Small intestine (tissue), 7 donors: Measurements from ENCODE around the gene MED12L. TPM values are rescaled to one million over a fixed set of nuclear protein-coding genes. Genes with fewer than 3 reads are reported as not detected.

Source experiments
- DNase-seq, 2 donors: peaks; one replicate each; pipeline versions ENCODE4 v3.0.0 to v3.0.0-alpha.2; 2013
- FAIRE-seq: peaks from 2 replicates; lab custom pipeline; 2012; peaks lifted over from hg19 to GRCh38; lab: Jason Lieb, UNC
- H3K27ac ChIP-seq, 3 donors: one replicate each; pipeline ENCODE4 v1.5.1; 2013; ENCODE audit warnings: low read length in 2 of 3, mild to moderate bottlenecking in 2 of 3, control low read depth in 1 of 3, inconsistent platforms in 1 of 3, low read depth in 1 of 3, moderate library complexity in 1 of 3
- H3K27me3 ChIP-seq, 3 donors: one replicate each; pipeline ENCODE4 v1.6.1; 2013; ENCODE audit warnings: low read length in 3 of 3, inconsistent platforms in 1 of 3; ENCODE audit not compliant: control insufficient read depth in 3 of 3, insufficient read depth in 3 of 3
- H3K36me3 ChIP-seq, 3 donors: one replicate each; pipeline ENCODE4 v1.6.1; 2013; ENCODE audit warnings: low read length in 3 of 3, inconsistent platforms in 1 of 3, low read depth in 1 of 3, mild to moderate bottlenecking in 1 of 3, moderate library complexity in 1 of 3; ENCODE audit not compliant: control insufficient read depth in 3 of 3, insufficient read depth in 2 of 3
- H3K4me1 ChIP-seq, 3 donors: one replicate each; pipeline ENCODE4 v1.6.1; 2013; ENCODE audit warnings: low read length in 2 of 3, inconsistent platforms in 1 of 3, low read depth in 1 of 3, mild to moderate bottlenecking in 1 of 3, moderate library complexity in 1 of 3; ENCODE audit not compliant: control insufficient read depth in 3 of 3, insufficient read depth in 2 of 3
- H3K4me3 ChIP-seq, 3 donors: one replicate each; pipeline ENCODE4 v1.5.1; 2013; ENCODE audit warnings: low read length in 3 of 3, control low read depth in 1 of 3, inconsistent platforms in 1 of 3, low read depth in 1 of 3, mild to moderate bottlenecking in 1 of 3, moderate library complexity in 1 of 3
- H3K9me3 ChIP-seq, 2 donors: one replicate each; pipeline ENCODE4 v1.6.1; 2013; ENCODE audit warnings: low read depth in 1 of 2, low read length in 1 of 2; ENCODE audit not compliant: control insufficient read depth in 2 of 2, insufficient read depth in 1 of 2
- WGBS, 3 donors: extraction: QIAGEN DNeasy Blood & Tissue Kit; methylation state at CpG; one replicate each; pipeline ENCODE4 v1.1.7; 2013; 5-methylcytosine and 5-hydroxymethylcytosine counted together
- polyA plus RNA-seq, 4 donors: library from polyadenylated mRNA; stranded (reverse) in 3 of 4; unstranded in 1 of 4; fragments of 200-250 nt in 3 of 4; fragments of 120-200 nt in 1 of 4; gene quantifications; one replicate each; pipeline versions ENCODE4 v1.2.1 to v1.2.3, GENCODE V29; 2013
- donor health status: healthy with polysubstance abuse.
- donor health status: control.
- donor health status: control.
- donor health status: Bipolar disorder and iron deficiency.
- donor health status: healthy.

MED12L gene
- polyA plus RNA-seq, 4 donors = 0.16 to 2.4 (median 0.36) TPM

GRCh38 chr3:151117047-151117446 is 31.6 kb downstream of the MED12L start:
- FAIRE-seq = no peak
- Histone ChIP-seq H3K36me3 (no peaks in the 10 kb centered on the region), H3K27me3 (no peaks in the 10 kb centered on the region), H3K27ac (no peak overlapping the region), H3K4me1 (no peaks in the 10 kb centered on the region), H3K9me3 (no peaks in the 10 kb centered on the region), H3K4me3 (no peak overlapping the region)
- DNase-seq = no peak
- 80 to 89% (median 84%) methylated on average over 4 of the region's 4 CpGs for WGBS, 3 donors

GRCh38 chr3:151119188-151119587 is 33.7 kb downstream of the MED12L start:
- Histone ChIP-seq H3K4me3 (no peak overlapping the region), H3K4me1 (no peaks in the 10 kb centered on the region), H3K36me3 (no peaks in the 10 kb centered on the region), H3K27ac (no peak overlapping the region), H3K27me3 (no peaks in the 10 kb centered on the region), H3K9me3 (no peaks in the 10 kb centered on the region)
- WGBS, 3 donors = 72 to 91% (median 78%) methylated on average over 2 of the region's 2 CpGs
- DNase-seq (no peak), FAIRE-seq (no peak)

GRCh38 chr3:151120409-151120808 is 34.9 kb downstream of the MED12L start:
- H3K27ac ChIP-seq = no peak overlapping the region
- no peak for DNase-seq
- no peak for FAIRE-seq
- H3K4me1 ChIP-seq = no peaks in the 10 kb centered on the region
- no peak overlapping the region for H3K4me3 ChIP-seq
- no peaks in the 10 kb centered on the region for H3K36me3 ChIP-seq
- 80 to 92% (median 90%) methylated on average over 2 of the region's 2 CpGs for WGBS, 3 donors
- H3K27me3 ChIP-seq = no peaks in the 10 kb centered on the region
- no peaks in the 10 kb centered on the region for H3K9me3 ChIP-seq

- Histone ChIP-seq H3K27me3 (no peaks in the 10 kb centered on the region), H3K4me1 (no peaks in the 10 kb centered on the region), H3K4me3 (no peak overlapping the region), H3K9me3 (no peaks in the 10 kb centered on the region), H3K36me3 (no peaks in the 10 kb centered on the region), H3K27ac (no peak overlapping the region)
- FAIRE-seq (no peak), DNase-seq (no peak)
- 76 to 90% (median 87%) methylated on average over 2 of the region's 2 CpGs for WGBS, 3 donors
Observed at GRCh38 chr3:151121016-151121415, 35.6 kb downstream of the MED12L start.

- Histone ChIP-seq H3K4me1 (no peaks in the 10 kb centered on the region), H3K27ac (no peak overlapping the region), H3K4me3 (no peak overlapping the region), H3K27me3 (no peaks in the 10 kb centered on the region), H3K36me3 (no peaks in the 10 kb centered on the region), H3K9me3 (no peaks in the 10 kb centered on the region)
- DNase-seq (no peak), FAIRE-seq (no peak)
Observed at GRCh38 chr3:151123827-151124226, 38.4 kb downstream of the MED12L start.

GRCh38 chr3:151124476-151124875 is 39.0 kb downstream of the MED12L start:
- no peaks in the 10 kb centered on the region for H3K4me1 ChIP-seq
- no peaks in the 10 kb centered on the region for H3K27me3 ChIP-seq
- H3K36me3 ChIP-seq = no peaks in the 10 kb centered on the region
- FAIRE-seq = no peak
- no peak for DNase-seq
- 94 to 97% (median 97%) methylated on average over 4 of the region's 4 CpGs for WGBS, 3 donors
- no peaks in the 10 kb centered on the region for H3K9me3 ChIP-seq
- no peak overlapping the region for H3K4me3 ChIP-seq
- H3K27ac ChIP-seq = no peak overlapping the region

GRCh38 chr3:151130428-151130827 is 45.0 kb downstream of the MED12L start:
- no peak overlapping the region for H3K27ac ChIP-seq
- no peaks in the 10 kb centered on the region for H3K9me3 ChIP-seq
- no peaks in the 10 kb centered on the region for H3K4me1 ChIP-seq
- WGBS, 3 donors = 91 to 95% (median 94%) methylated on average over 8 of the region's 8 CpGs
- DNase-seq (no peak), FAIRE-seq (no peak)
- no peak overlapping the region for H3K4me3 ChIP-seq
- H3K27me3 ChIP-seq = no peaks in the 10 kb centered on the region
- H3K36me3 ChIP-seq = peaks cover 0 to 2% (median 0%) of the 10 kb centered on the region in 3 donors

- FAIRE-seq (no peak), DNase-seq (no peak)
- 54 to 65% (median 59%) methylated on average over 3 of the region's 3 CpGs for WGBS, 3 donors
- Histone ChIP-seq H3K27me3 (no peaks in the 10 kb centered on the region), H3K4me3 (no peak overlapping the region), H3K9me3 (peaks cover 0 to 7% of the 10 kb centered on the region in 2 donors), H3K36me3 (peaks cover 0 to 2% (median 0%) of the 10 kb centered on the region in 3 donors), H3K27ac (no peak overlapping the region), H3K4me1 (no peaks in the 10 kb centered on the region)
Observed at GRCh38 chr3:151133175-151133574, 47.7 kb downstream of the MED12L start.

GRCh38 chr3:151133917-151134450 is 48.5 kb downstream of the MED12L start:
- no peaks in the 10 kb centered on the region for H3K4me1 ChIP-seq
- FAIRE-seq = no peak

More at GRCh38 chr3:151133917-151134450, 48.5 kb downstream of the MED12L start:
- H3K27me3 ChIP-seq = no peaks in the 10 kb centered on the region
- no peak overlapping the region for H3K27ac ChIP-seq
- no peak overlapping the region for H3K4me3 ChIP-seq
- H3K36me3 ChIP-seq = peaks cover 0 to 2% (median 0%) of the 10 kb centered on the region in 3 donors
- peaks cover 0 to 7% of the 10 kb centered on the region in 2 donors for H3K9me3 ChIP-seq
- DNase-seq = no peak
- WGBS, 3 donors = 80 to 82% (median 81%) methylated on average over 8 of the region's 8 CpGs
